ENCODE measurements around the gene ETV2.

DNA sequence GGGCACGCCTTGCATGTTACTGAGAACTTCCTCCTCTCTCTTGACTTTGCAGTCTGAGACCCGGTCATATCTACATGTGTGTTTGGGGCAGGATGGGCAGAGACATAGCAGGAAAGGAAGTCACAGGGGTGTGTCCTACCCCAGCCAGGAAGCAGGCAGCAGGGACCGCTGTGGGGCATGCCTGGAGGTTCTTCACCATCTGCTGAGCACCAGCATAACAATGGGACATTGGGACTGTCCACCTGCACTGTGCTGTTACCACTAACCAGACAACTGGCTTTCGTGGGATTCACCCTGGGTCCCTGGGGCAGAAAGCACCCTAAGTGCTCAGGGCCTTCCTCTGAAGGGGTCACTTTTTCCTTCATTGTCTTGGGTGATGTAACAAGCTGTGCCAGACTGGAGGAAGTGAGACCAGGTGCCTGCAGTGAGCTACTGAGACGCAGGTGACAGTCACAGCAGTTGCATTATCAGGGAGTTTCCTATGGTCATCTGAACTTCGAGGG is 31.6 kb upstream of the ETV2 start:
- TF ChIP-seq GATA3 (IDR thresholded peaks at IDR 0.05; ENCODE audit: low read depth, low read length) (no peak), GATA2 (IDR thresholded peaks at IDR 0.05; ENCODE audit: low read depth, low read length) (no peak)
